ENCODE results near the gene MYRF.

DNA sequence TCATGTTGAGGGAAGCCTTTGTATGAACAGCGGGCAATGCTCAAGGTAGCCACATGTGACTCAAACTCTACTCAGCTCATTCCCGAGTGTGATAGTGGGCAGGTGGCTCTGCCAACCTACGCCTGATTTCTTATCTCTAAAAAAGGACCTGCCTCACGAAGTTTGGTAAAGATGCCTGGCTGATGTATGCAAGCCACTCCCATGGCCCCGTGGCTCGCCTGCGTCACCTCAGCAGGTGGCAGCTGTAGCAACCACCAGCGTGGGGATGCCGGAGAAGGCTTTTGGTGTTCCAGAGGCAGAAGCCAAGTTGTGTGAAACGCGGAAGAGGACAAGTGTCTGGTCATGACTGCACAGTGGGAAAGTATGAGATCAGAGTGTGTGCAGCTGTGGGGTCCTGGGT, 81.0 kb downstream of the MYRF start:
- TF ChIP-seq CTCF (IDR thresholded peaks at IDR 0.05) (no peak), POLR2A (IDR thresholded peaks at IDR 0.05) (no peak)

Data from heart left ventricle (tissue), 13 donors.